Fibroblast of lung (primary cell): ENCODE data around the gene JAK1.

Experiments used
- EZH2 ChIP-seq: IDR thresholded peaks from 2 replicates; pipeline ENCODE4 v1.5.1; 2012; ENCODE audit warnings: low read length, control low read depth, mild to moderate bottlenecking; ENCODE audit errors: missing control alignments
- TF ChIP-seq, protein P1 (sequence below), 2 donors: IDR thresholded peaks in 1 of 2; conservative IDR thresholded peaks in 1 of 2; 1 replicate in 1 of 2; 2 replicates in 1 of 2; pipeline ENCODE4 v1.5.1; 2011 to 2012; ENCODE audit warnings: low read length in 2 of 2, control low read depth in 1 of 2, inconsistent platforms in 1 of 2, low read depth in 1 of 2, mild to moderate bottlenecking in 1 of 2

DNA sequence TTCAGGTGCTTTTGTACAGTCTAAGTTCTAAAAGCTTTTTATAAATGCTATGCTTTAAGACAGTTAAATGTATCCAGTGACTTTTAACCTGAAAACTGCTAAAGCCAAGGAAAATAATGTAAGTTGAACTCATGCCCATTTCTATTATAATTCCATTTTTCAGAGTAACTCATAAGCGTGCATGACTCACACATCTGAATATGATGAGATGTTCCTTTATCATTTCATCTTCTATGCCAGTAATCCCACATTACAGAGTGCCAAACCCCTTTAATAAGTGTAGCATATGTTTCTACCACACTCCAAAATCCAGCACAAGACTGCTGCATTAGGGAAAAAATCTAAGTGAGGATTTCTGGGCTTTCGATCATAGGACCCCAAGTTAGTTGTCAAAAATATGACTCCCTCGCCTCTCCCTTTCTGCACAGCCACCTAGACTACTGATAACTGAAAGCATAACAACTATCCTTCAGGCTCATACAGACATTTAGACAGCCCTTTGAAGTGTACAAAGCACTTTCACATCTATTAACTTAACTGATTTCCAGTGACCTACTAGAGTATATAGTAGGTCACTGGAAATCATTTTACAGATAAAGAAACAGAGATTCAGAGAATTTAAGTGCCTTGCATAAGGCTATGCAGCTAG lies 45.3 kb downstream of the JAK1 start:
- TF ChIP-seq, protein P1, sequence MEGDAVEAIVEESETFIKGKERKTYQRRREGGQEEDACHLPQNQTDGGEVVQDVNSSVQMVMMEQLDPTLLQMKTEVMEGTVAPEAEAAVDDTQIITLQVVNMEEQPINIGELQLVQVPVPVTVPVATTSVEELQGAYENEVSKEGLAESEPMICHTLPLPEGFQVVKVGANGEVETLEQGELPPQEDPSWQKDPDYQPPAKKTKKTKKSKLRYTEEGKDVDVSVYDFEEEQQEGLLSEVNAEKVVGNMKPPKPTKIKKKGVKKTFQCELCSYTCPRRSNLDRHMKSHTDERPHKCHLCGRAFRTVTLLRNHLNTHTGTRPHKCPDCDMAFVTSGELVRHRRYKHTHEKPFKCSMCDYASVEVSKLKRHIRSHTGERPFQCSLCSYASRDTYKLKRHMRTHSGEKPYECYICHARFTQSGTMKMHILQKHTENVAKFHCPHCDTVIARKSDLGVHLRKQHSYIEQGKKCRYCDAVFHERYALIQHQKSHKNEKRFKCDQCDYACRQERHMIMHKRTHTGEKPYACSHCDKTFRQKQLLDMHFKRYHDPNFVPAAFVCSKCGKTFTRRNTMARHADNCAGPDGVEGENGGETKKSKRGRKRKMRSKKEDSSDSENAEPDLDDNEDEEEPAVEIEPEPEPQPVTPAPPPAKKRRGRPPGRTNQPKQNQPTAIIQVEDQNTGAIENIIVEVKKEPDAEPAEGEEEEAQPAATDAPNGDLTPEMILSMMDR (conservative IDR thresholded peaks at IDR 0.05 in 1 of 2, IDR thresholded peaks at IDR 0.05 in 1 of 2; ENCODE audit: low read depth in 1 of 2, low read length in 2 of 2) = no peak
- TF ChIP-seq EZH2 = no peak
